Sigmoid colon (tissue), 7 donors: ENCODE measurements around the gene ST8SIA3. TPM values are rescaled to one million over a fixed set of nuclear protein-coding genes. Genes with fewer than 3 reads are reported as not detected.

Experiments
- DNase-seq: peaks from one replicate; pipeline ENCODE4 v3.0.0-alpha.2; 2019
- H3K27ac ChIP-seq, 4 donors: fragments of 200-600 bp; sonication (generic); one replicate each; pipeline ENCODE4 v1.5.1; 2016 to 2019; ENCODE audit warnings: mild to moderate bottlenecking in 1 of 4
- H3K27me3 ChIP-seq, 3 donors: fragments of 200-600 bp; sonication (generic); one replicate each; pipeline ENCODE4 v1.5.1; 2019; ENCODE audit warnings: mild to moderate bottlenecking in 1 of 3
- H3K36me3 ChIP-seq, 4 donors: fragments of 200-600 bp; sonication (generic); one replicate each; pipeline ENCODE4 v1.5.1; 2016 to 2019
- H3K4me1 ChIP-seq, 4 donors: fragments of 200-600 bp; sonication (generic); one replicate each; pipeline ENCODE4 v1.5.1; 2017 to 2019
- H3K4me3 ChIP-seq, 4 donors: fragments of 200-600 bp; sonication (generic); one replicate each; pipeline ENCODE4 v1.5.1; 2017 to 2019; ENCODE audit warnings: mild to moderate bottlenecking in 2 of 4, moderate library complexity in 1 of 4
- H3K9me3 ChIP-seq, 4 donors: fragments of 200-600 bp in 3 of 4; sonication (generic) in 3 of 4; one replicate each; pipeline versions ENCODE4 v1.5.1 to v1.6.1; 2013 to 2019
- EP300 ChIP-seq, 4 donors: sonication (generic); formaldehyde crosslinking; IDR thresholded peaks; one replicate each; pipeline ENCODE4 v1.6.1; 2017; ENCODE audit warnings: antibody characterized with exemption in 4 of 4
- POLR2A ChIP-seq, 2 donors: fragments of 450-650 bp; IDR thresholded peaks; one replicate each; pipeline ENCODE4 v1.6.1; 2016; ENCODE audit warnings: antibody characterized with exemption in 2 of 2, mild to moderate bottlenecking in 2 of 2, moderate library complexity in 2 of 2
- POLR2AphosphoS5 ChIP-seq, 4 donors: sonication (generic); formaldehyde crosslinking; IDR thresholded peaks; one replicate each; pipeline ENCODE4 v1.6.1; 2017; ENCODE audit warnings: antibody characterized with exemption in 4 of 4
- WGBS, 2 donors: extraction: QIAGEN DNeasy Blood & Tissue Kit; methylation state at CpG; one replicate each; pipeline ENCODE4 v1.1.7; 2013; 5-methylcytosine and 5-hydroxymethylcytosine counted together
- intact Hi-C: fragments of 100-400 bp; cut with DNase I; formaldehyde crosslinking; loops from one replicate; pipeline ENCODE4 v1.15.1; 2023
- polyA plus RNA-seq, 3 donors: library from polyadenylated mRNA; stranded (reverse); fragments of 200-250 nt; gene quantifications; one replicate each; pipeline ENCODE4 v1.2.3, GENCODE V29; 2013
- total RNA-seq, 4 donors: library from RNA; depleted of rRNA; stranded (reverse); fragments of >200 nt; gene quantifications; one replicate each; pipeline ENCODE4 v1.1.0, GENCODE V29; 2016
- TF ChIP-seq, protein P1 (sequence below), 4 experiments: fragments of 450-650 bp in 3 of 4; fragments of 200-600 bp in 1 of 4; IDR thresholded peaks; one replicate each; pipeline ENCODE4 v1.5.1; 2016 to 2019; ENCODE audit warnings: antibody characterized with exemption in 4 of 4, mild to moderate bottlenecking in 3 of 4, moderate library complexity in 2 of 4
- donor health status: healthy with polysubstance abuse.
- donor health status: Bipolar disorder and iron deficiency.
- donor health status: healthy.

The ST8SIA3 gene
- total and polyA plus RNA-seq, 7 donors: 0.16 to 0.71 (median 0.27) TPM; not detected in 2

DNA sequence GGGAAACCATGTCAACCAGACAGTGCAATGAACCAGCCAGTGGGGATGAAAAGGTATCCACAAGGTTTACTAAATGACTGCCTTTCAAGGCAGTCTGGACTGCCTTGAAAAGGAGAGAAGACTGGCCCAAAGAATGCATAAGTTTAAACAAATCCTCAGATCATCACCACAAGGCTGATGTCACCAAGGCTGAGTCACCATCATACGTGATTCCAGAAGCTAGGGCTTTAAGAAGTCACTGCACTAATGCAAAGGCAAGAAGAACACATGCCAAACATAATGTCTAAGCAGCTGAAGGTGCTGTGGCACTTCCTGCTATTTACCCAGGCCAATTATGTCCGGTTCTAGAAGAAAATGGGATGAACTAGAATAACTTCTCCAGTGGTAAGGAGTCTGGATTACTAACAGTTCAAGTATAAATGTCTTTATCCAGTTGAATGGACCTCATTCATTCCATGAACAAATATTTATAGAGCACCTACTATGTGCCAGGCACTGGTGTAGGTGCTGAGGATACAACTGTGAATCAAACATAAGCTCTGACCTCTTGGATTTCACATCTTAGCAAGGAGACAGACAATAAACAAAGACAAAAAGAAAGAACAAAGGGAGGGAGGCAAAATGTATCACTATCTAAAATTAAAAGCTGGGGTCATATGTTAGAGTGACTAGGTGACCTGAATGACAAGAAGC lies 45.2 kb downstream of the ST8SIA3 start:
- H3K4me1 ChIP-seq: no peaks in the 10 kb centered on the region
- intact Hi-C loops: no loop called here
- no peak overlapping the region for H3K4me3 ChIP-seq
- peaks cover 0 to 3% (median 1%) of the 10 kb centered on the region in 4 donors for H3K9me3 ChIP-seq
- TF ChIP-seq, protein P1, sequence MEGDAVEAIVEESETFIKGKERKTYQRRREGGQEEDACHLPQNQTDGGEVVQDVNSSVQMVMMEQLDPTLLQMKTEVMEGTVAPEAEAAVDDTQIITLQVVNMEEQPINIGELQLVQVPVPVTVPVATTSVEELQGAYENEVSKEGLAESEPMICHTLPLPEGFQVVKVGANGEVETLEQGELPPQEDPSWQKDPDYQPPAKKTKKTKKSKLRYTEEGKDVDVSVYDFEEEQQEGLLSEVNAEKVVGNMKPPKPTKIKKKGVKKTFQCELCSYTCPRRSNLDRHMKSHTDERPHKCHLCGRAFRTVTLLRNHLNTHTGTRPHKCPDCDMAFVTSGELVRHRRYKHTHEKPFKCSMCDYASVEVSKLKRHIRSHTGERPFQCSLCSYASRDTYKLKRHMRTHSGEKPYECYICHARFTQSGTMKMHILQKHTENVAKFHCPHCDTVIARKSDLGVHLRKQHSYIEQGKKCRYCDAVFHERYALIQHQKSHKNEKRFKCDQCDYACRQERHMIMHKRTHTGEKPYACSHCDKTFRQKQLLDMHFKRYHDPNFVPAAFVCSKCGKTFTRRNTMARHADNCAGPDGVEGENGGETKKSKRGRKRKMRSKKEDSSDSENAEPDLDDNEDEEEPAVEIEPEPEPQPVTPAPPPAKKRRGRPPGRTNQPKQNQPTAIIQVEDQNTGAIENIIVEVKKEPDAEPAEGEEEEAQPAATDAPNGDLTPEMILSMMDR (IDR thresholded peaks at IDR 0.05): no peak
- TF ChIP-seq EP300 (IDR thresholded peaks at IDR 0.05): no peak
- TF ChIP-seq POLR2A (IDR thresholded peaks at IDR 0.05): no peak
- TF ChIP-seq POLR2AphosphoS5 (IDR thresholded peaks at IDR 0.05): no peak
- no peaks in the 10 kb centered on the region for H3K36me3 ChIP-seq
- no peak overlapping the region for H3K27ac ChIP-seq
- no peaks in the 10 kb centered on the region for H3K27me3 ChIP-seq
- 42 to 77% methylated on average over 2 of the region's 2 CpGs for WGBS, 2 donors
- no peak for DNase-seq

DNA sequence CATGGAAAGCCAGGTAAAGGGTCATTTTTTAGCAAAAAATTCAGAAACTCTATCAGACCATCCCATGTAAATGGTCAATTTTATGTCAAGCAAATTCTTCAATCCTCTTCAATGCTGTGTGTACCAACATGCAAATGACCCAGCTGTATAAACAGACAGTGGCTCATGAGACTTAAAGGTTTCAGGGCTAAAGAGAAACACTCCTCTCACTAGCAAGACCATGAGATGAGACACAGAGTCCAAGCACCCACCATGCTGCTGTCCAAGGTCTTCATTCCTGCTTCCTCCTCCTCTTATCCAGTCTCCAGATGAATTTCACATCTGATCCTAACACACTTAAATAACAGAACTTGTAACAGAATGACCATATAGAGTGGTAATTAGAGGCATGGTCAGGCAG lies 52.0 kb downstream of the ST8SIA3 start:
- no peak for DNase-seq
- Histone ChIP-seq H3K36me3 (no peaks in the 10 kb centered on the region), H3K9me3 (no peaks in the 10 kb centered on the region), H3K27ac (no peak overlapping the region), H3K4me1 (no peaks in the 10 kb centered on the region), H3K27me3 (peaks cover 0 to 7% (median 0%) of the 10 kb centered on the region in 3 donors), H3K4me3 (no peak overlapping the region)
- intact Hi-C loops: no loop called here
- TF ChIP-seq POLR2AphosphoS5 (IDR thresholded peaks at IDR 0.05): no peak
- no peak for TF ChIP-seq POLR2A (IDR thresholded peaks at IDR 0.05)
- TF ChIP-seq, protein P1 (IDR thresholded peaks at IDR 0.05): no peak
- no peak for TF ChIP-seq EP300 (IDR thresholded peaks at IDR 0.05)

DNA sequence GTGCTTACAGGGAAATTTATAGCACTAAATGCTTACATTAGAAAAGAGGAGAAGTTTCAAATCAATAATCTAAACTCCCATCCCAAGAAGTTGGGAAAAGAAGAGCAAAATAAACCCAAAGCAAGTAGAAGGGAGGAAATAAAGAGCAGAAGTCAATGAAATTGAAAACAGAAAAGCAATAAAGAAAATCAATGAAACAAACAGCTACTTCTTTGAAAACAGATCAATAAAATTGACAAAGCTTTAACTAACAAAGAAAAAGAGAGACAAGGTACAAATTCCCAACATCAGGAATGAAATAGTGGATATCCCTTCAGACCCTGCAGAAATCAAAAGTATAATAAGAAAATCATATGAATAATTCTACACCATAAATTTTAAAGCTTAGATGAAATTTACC lies 57.3 kb downstream of the ST8SIA3 start:
- Histone ChIP-seq H3K4me3 (no peak overlapping the region), H3K27ac (no peak overlapping the region), H3K36me3 (no peaks in the 10 kb centered on the region), H3K4me1 (no peaks in the 10 kb centered on the region), H3K27me3 (peaks cover 0 to 14% (median 0%) of the 10 kb centered on the region in 3 donors), H3K9me3 (no peaks in the 10 kb centered on the region)
- TF ChIP-seq POLR2A (IDR thresholded peaks at IDR 0.05) (no peak), POLR2AphosphoS5 (IDR thresholded peaks at IDR 0.05) (no peak), EP300 (IDR thresholded peaks at IDR 0.05) (no peak)
- TF ChIP-seq, protein P1 (IDR thresholded peaks at IDR 0.05): no peak
- intact Hi-C loops: no loop called here
- DNase-seq: no peak

DNA sequence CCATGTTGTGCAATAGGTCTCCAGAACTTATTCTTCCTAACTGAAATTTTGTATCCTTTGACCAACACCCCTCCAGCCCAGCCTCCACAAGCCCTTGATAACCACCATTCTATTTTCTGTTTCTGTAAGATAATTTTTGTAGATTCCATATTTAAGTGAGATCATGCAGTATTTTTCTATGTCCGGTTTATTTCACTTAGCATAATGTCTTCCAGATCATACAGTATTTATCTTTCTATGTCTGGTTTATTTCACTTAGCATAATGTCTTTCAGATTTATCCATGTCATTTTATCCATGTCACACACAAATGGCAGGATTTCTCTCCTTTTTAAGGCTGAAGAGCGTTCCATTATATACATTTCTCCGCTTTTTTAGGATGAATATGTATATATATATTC lies 58.4 kb downstream of the ST8SIA3 start:
- intact Hi-C loops: no loop called here
- TF ChIP-seq EP300 (IDR thresholded peaks at IDR 0.05) (no peak), POLR2A (IDR thresholded peaks at IDR 0.05) (no peak), POLR2AphosphoS5 (IDR thresholded peaks at IDR 0.05) (no peak)
- TF ChIP-seq, protein P1 (IDR thresholded peaks at IDR 0.05): no peak
- Histone ChIP-seq H3K27me3 (peaks cover 0 to 10% (median 0%) of the 10 kb centered on the region in 3 donors), H3K9me3 (no peaks in the 10 kb centered on the region), H3K4me1 (no peaks in the 10 kb centered on the region), H3K36me3 (no peaks in the 10 kb centered on the region), H3K4me3 (no peak overlapping the region), H3K27ac (no peak overlapping the region)
- 64 to 80% methylated on average over 3 of the region's 3 CpGs for WGBS, 2 donors
- no peak for DNase-seq

DNA sequence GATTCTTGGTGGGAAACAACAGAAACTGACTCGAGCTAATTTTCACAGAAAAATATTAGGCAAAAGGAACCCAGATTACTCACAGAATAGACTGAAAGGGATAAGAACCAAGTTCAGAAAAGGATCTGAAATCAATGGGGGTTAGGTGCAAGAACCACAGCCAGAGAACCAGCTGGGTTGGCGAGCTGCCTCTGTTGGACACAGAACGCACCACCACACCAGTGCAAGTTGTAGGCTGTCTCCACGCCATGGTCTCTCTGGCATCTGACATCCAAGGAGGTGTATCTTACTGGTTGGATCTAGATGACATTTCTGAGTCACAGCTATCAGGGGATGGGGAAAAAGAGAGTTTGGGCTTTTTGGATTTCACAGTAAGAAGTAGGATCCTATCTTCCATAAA lies 64.2 kb downstream of the ST8SIA3 start:
- Histone ChIP-seq H3K4me3 (no peak overlapping the region), H3K36me3 (no peaks in the 10 kb centered on the region), H3K4me1 (no peaks in the 10 kb centered on the region), H3K27ac (no peak overlapping the region), H3K9me3 (peaks cover 0 to 3% (median 0%) of the 10 kb centered on the region in 4 donors), H3K27me3 (peaks cover 0 to 20% (median 0%) of the 10 kb centered on the region in 3 donors)
- intact Hi-C loops: no loop called here
- no peak for DNase-seq
- 87% methylated on average over 4 of the region's 4 CpGs for WGBS, 2 donors
- no peak for TF ChIP-seq EP300 (IDR thresholded peaks at IDR 0.05)
- TF ChIP-seq, protein P1 (IDR thresholded peaks at IDR 0.05): no peak
- no peak for TF ChIP-seq POLR2AphosphoS5 (IDR thresholded peaks at IDR 0.05)
- no peak for TF ChIP-seq POLR2A (IDR thresholded peaks at IDR 0.05)
